Measurements from ENCODE around the gene ZFYVE16.
"Not testable (repeated sequence)": the region's sequence is repeated elsewhere in the genome, so short reads cannot be mapped to it uniquely, and the experiment has no call there.

The ZFYVE16 gene

DNA sequence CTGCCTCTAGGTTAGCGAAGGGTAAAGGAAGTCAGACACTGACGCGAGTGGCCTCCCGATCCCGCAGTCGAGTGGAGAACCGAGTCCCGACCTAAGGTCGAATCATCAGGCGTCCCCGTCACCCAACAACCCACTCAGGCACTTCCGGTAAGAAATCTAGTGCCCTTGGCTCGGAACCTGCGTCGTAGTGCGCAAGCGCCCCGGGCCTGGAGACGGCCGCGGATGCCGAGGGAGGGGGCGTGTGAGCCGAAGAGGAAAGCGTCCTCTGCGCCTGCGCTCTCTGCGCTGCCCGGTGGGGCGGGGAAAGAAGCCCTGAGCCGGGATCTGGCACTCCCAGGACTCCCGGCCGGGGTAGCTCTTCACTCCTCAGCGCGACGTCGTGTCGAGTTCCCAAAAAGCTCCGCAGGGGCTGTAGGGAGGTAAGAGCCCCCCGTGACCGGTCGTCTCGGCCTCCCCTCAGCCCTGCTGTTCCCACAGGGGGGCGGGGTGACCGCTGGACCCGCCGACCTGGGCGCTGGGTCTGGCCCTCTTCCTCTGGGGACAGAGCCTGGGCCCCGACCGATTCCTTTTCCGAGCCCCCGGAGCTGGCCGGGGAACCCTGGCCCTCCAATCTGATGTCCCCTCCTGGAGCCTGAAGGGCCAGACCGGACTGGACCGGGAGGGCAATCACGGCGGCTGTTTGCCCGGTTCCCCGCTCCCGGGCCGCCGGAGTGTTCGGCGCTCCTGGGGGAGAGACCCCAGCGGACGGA lies at the start of gene ZFYVE16:
TSS of gene ZFYVE16 (plus strand) at position 330 of the 749 bp plus-strand sequence. CDS start 26,084 bp downstream, outside the sequence.
- peak; percentile 87 for DNase-seq

GRCh38 chr5:80360914-80361444 lies 46.9 kb upstream of the ZFYVE16 start:
- DNase-seq, result no peak

DNA sequence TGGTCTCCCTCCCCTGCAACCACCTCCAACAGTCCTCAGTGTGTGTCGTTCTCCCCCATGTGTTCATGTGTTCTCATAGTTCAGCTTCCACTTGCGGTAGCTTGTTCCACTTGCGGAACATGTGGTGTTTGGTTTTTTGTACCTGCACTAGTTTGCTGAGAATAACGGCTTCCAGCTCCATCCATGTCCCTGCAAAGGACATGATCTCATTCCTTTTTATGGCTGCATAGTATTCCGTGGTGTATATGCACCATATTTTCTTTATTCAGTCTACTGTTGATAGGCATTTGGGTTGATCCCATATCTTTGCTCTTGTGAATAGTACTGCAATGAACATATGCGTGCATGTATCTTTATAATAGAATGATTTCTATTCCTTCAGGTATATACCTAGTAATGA lies 43.0 kb upstream of the ZFYVE16 start:
- no peak for DNase-seq

DNA sequence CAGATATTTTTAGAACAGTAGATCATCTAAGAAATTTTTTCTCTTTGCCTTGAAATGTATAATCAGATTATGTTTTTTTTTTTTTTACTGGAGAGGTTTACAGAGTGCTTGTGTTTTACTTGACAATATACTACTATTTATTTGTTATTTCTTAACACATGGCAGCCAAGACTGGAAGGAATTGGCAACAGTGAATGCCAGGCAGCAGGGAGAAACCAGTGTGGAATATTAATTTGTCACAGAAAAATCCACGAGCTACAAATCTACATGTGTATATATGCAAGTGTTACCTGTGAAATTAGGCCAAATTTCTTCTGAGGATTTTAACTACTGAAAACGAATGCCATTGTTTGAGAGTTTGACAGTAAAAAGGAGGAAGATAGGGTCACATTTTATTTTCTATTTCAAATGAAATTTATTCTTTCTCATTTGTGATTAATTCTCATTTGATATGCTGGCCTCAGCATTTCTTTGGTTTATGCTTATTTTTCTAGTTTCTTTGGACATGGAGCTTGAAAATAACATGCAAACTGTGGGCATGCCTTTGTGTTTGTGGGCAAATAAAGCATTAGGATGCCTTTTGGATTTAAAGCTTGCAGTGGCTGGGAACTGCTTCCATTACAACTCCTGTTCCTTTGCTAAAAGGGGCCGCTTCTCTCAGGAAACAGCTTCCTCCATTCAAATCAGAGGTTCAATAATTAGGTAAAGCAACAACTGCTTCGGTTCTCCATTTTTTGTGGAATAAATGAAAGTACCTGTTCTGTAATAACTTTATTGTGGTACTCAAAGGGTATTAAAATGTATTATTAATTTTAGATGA lies 39.0 kb upstream of the ZFYVE16 start:
- no peak for DNase-seq

- DNase-seq, result no peak
Measured at GRCh38 chr5:80369521-80369920, 38.3 kb upstream of the ZFYVE16 start.

GRCh38 chr5:80370390-80370789 lies 37.5 kb upstream of the ZFYVE16 start:
- DNase-seq, result no peak

DNA sequence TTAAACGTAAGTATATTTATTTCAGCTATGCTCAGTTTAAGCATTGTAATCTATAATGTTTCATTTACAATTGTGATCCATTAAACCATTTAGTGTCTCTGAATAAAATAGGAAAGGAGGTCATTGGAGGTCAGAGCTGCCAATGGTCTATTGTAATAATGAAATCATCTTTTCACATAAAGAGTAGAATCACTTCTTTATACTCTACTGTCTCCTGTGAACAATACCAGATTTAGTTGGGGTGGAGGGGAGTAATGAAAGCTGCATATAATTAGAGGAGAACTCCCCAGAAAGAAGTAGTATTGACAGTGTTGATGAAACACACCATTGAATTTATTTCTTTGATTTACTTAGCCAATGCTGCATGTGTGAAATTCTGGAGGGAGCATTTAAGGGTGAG lies 35.1 kb upstream of the ZFYVE16 start:
- no peak for DNase-seq

- no peak for DNase-seq
Measured at GRCh38 chr5:80374188-80374587, 33.7 kb upstream of the ZFYVE16 start.

- DNase-seq, result no peak
Measured at GRCh38 chr5:80376557-80376956, 31.3 kb upstream of the ZFYVE16 start.

DNA sequence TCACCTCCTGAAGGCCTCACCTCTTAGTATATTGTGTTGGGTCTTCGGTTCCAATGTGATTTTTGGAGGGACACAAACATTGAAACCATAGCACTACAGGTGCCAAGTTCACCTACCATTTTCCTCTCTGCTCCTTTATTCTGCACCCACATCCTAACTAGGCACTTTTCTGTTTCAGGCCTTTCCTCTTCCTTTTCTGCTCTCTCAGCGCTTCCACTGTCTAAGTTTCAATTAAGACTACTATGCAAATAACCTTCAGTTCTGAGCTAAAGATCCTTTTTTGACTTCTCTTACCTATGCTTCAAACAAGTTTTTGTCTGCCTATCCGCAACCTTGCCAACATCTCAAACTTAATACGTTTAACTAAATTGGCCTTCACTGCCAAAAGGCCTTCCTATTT lies 25.4 kb upstream of the ZFYVE16 start:
- DNase-seq, result no peak

- no peak for DNase-seq
Measured at GRCh38 chr5:80387063-80387768, 20.6 kb upstream of the ZFYVE16 start.

DNA sequence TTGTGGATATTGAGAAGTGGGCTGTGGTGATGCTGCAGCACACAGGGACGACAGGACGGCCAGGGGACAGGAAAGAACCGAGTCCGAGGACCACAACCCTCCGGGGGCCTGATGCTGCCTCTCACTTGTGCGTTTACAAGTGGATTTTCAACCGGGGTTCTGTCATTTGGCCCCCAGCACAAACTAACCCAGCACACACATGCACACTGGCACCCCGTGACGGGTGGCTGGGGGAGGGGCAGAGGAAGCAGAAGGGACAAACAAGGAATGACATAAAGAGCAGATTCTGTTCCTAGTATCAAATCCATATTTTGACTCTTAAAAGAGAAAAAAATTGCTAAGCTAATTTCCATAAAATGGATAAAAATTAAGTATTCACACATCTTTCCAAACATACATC lies 18.3 kb upstream of the ZFYVE16 start:
- DNase-seq, result no peak

DNA sequence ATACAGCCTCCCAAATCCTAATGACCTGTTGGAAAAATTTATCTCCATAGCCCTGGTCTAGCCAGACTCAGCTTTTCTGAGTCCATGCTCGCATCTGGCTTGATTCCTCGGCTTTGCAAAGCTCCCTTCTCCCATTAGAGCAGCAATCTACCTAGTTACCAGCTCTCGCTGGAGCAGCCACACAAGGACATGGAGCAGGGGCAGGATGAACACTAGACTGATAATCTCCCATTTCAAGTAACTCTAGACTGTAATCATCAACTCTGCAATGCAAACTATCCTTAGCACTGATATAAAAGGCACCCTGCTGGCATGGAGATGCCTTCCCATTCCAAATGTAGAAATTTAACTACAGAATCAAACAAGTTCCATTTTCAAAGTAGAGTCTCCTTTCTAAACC lies 17.5 kb upstream of the ZFYVE16 start:
- DNase-seq, result not testable (repeated sequence)

DNA sequence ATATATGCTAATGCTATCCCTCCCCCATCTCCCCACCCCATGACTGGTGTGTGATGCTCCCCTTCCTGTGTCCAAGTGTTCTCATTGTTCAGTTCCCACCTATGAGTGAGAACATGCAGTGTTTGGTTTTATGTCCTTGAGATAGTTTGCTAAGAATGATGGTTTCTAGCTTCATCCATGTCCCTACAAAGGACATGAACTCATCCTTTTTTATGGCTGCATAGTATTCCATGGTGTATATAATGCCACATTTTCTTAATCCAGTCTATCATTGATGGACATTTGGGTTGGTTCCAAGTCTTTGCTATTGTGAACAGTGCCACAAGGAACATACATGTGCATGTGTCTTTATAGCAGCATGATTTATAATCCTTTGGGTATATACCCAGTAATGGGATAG lies 16.6 kb upstream of the ZFYVE16 start:
- DNase-seq, result not testable (repeated sequence)

DNA sequence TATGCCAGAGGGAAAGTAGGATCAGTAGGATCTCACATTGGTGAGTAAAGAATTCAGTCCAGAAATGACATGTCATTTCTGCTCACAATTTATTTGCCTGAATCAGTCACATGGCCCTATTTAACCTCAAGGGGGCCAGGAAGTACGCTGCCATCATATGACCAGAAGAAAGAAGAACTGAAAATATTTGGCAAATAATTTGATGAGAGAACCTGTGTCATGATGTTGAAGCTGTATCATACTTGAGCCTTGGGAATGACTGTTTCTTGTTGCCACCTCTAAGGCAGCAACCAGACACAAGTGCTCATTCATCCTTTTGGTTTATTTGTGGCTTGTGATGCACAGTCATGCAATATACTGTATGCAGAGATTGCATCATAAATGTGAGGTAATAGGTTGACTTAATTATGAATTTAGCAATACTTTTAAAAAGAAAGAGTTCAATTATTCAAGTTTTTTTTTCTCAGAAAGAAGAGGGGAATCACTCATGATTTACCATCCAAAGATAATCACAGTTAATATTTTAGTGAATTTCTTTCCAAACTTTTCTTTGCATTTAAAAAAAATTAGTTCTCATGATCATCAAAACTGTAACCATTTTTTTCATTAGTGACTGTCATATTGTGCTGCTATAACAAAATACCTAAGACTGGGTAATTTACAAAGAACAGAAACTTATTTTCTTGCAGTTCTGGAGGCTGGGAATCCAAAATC lies 8.2 kb upstream of the ZFYVE16 start:
- DNase-seq, result no peak

DNA sequence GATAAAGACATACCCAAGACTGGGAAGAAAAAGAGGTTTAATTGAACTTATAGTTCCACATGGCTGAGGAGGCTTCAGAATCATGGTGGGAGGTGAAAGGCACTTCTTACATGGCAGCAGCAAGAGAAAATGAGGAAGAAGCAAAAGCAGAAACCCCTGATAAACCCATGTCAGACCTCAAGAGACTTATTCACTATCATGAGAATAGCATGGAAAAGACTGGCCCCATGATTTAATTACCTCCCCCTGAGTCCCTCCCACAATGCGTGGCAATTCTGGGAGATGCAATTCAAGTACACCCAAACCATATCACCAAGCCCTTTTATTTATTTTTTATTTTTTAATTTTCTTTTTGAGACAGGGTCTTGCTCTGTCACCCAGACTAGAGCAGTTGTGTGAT lies 7.5 kb upstream of the ZFYVE16 start:
- not testable (repeated sequence) for DNase-seq

DNA sequence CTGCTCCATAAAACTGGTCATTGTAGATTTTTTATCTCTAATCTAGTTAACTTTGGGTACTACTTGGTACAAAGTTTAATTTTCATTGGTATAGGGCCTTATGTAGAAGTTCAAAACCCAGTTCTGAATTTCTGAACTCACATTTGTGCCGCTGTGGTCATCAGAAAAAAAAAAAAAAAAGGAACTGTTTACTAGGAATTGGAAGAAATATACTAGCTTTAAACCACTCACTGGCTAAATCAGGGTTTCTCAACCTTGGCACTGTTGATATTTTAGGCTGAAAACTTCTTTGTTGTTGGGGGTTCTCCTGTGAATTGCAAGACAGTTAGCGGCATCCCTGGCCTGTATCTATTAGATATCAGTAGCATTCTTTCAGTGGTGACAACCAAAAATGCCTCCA lies 4.1 kb upstream of the ZFYVE16 start:
- DNase-seq, result no peak

GRCh38 chr5:80406980-80407734 lies 707 bp upstream of the ZFYVE16 start:
- DNase-seq, result no peak

DNA sequence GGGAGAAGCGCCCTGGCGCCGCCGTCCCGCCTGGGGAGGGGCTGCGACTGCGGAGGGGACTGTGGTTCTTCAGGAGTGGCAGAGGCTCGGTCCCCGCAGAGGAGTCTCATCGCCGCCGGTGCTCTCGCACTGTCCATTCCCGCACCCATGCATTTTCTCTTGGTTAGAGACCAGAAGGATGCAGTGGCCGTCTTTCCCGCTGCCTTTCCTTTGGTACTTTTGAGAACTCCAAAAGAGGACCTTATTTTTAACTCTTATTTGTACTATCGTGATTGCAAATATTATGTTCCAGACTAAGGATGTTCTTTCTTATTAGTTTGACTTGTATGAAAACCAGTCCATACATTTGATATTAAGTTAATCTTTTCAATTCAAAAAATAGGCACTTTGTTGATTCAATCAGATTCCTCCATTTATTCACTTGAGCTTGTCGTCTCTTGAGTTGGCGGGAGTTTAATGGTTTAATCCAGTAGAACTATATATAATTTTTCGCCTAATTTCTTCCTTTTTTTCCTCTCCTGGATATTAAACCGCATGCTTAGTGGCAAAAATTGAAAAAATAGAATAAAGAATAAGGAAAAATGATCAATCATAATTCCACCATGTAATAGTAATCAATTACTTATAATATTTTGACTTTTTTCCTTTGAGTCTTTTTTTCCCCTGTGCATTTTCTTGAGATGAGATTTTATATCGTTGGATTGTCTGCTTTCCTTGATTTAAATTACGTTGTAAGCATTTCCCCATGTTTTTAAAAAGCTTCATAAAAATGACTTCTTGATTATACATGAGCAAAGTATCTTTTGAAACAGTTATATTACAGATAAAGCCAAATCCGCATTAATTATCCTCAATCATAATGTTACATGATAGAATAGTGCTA lies 861 bp downstream of the ZFYVE16 start:
- DNase-seq, result peak; percentile 26

DNA sequence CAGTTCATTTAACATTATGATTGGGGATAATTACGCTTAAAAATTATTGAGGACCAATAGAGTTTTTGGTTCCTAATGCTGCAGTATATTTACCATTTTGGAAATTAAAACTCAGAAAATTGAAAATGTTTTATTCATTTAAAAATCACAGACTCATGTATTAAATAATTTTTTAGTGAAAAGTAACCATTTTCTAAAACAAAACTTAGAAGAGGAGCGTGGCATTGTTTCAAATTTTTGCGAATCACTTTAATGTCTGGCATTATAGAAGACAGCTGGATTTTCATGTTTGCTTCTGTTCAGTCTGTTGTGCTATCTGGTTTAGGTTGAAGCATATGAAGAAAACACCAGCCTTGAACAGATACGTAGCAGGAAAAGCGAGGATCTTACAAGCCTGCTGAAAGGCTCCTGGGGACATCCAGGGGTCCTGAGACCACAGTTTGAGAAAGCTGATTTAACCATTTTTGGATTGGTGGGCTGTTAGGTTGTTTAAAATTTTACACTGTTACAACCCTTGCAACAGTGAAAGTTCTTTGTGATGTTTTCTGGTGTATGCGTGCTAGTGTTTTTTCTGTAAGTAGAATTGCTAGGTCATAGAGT lies 1.6 kb downstream of the ZFYVE16 start:
- DNase-seq, result no peak
